Mucosa of descending colon (tissue), 3 donors: Measurements from ENCODE around the gene HBEGF. TPM values are rescaled to one million over a fixed set of nuclear protein-coding genes. Genes with fewer than 3 reads are reported as not detected.

ENCODE experiments used
- ATAC-seq: fragments of 200-7000 bp; cut with Tn5 transposase; one replicate; pipeline ENCODE4 v1.9.1; 2020; ENCODE audit warnings: mild to moderate bottlenecking, moderate library complexity
- DNase-seq, 3 donors: peaks; one replicate each; pipeline ENCODE4 v3.0.0-alpha.2; 2020
- H3K36me3 ChIP-seq: fragments of 200-600 bp; one replicate; pipeline ENCODE4 v1.8.0; 2021; ENCODE audit warnings: low read depth, mild to moderate bottlenecking
- H3K4me1 ChIP-seq: fragments of 200-600 bp; one replicate; pipeline ENCODE4 v1.8.0; 2021; ENCODE audit warnings: low read depth, mild to moderate bottlenecking
- H3K4me3 ChIP-seq: fragments of 200-600 bp; one replicate; pipeline ENCODE4 v1.8.0; 2021; ENCODE audit warnings: mild to moderate bottlenecking
- H3K9me3 ChIP-seq: fragments of 200-600 bp; one replicate; pipeline ENCODE4 v1.8.0; 2021; ENCODE audit warnings: mild to moderate bottlenecking
- intact Hi-C, 2 donors: fragments of 100-400 bp; cut with DNase I in 1 of 2; cut with micrococcal nuclease in 1 of 2; formaldehyde crosslinking; loops; one replicate each; pipeline versions ENCODE4 v1.11.0 to v1.11.1; 2022; cut with DNase I, micrococcal nuclease
- total RNA-seq, 3 donors: library from RNA; stranded (reverse); fragmentation: NEBNext Ultra II Directional in 2 of 3; extraction: Animal tissue kit (Norgen Biotek cat#: 25700) in 2 of 3; gene quantifications; one replicate each; pipeline versions ENCODE4 v1.2.1 to v1.2.4, GENCODE V29; 2021 to 2023
- TF ChIP-seq, protein P1 (sequence below): fragments of 200-600 bp; IDR thresholded peaks from one replicate; pipeline ENCODE4 v1.8.0; 2022; ENCODE audit warnings: antibody characterized with exemption, mild to moderate bottlenecking
- donor health status: DM: no; HTN: no; CAD: no; lungs with moderate emphysema.
- donor health status: DM: no; HTN: no; CAD: no.
- donor health status: DM: no; HTN: yes; CAD: no.

HBEGF gene
- total RNA-seq, 3 donors from 2014 or later: 8.8 to 15.7 (median 13.1) TPM

DNA sequence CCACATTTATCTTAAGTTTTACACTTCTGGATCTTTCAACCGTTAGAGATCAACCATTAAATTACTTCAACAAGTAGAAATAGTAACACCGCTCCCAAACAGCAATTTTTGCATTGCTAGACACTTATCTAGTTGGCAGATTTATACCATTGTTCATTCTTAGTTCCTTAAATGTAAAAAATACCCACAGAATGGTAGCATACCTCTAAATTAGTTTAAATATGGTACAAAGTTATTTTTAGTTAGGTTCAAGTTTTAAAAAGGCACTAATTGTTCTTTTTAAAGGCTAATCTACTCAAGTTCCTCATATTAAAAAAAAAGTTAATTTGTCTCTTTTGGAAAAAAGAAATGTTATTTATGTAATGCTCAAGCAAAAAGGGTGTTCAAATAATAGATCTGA, 51.6 kb downstream of the HBEGF start:
- H3K4me1 ChIP-seq: peaks cover 8% of the 10 kb centered on the region
- no peak overlapping the region for H3K4me3 ChIP-seq
- ATAC-seq: no peak
- intact Hi-C loops: no loop called here
- no peak for DNase-seq
- no peaks in the 10 kb centered on the region for H3K36me3 ChIP-seq
- TF ChIP-seq, protein P1, sequence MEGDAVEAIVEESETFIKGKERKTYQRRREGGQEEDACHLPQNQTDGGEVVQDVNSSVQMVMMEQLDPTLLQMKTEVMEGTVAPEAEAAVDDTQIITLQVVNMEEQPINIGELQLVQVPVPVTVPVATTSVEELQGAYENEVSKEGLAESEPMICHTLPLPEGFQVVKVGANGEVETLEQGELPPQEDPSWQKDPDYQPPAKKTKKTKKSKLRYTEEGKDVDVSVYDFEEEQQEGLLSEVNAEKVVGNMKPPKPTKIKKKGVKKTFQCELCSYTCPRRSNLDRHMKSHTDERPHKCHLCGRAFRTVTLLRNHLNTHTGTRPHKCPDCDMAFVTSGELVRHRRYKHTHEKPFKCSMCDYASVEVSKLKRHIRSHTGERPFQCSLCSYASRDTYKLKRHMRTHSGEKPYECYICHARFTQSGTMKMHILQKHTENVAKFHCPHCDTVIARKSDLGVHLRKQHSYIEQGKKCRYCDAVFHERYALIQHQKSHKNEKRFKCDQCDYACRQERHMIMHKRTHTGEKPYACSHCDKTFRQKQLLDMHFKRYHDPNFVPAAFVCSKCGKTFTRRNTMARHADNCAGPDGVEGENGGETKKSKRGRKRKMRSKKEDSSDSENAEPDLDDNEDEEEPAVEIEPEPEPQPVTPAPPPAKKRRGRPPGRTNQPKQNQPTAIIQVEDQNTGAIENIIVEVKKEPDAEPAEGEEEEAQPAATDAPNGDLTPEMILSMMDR: no peak
- no peaks in the 10 kb centered on the region for H3K9me3 ChIP-seq

DNA sequence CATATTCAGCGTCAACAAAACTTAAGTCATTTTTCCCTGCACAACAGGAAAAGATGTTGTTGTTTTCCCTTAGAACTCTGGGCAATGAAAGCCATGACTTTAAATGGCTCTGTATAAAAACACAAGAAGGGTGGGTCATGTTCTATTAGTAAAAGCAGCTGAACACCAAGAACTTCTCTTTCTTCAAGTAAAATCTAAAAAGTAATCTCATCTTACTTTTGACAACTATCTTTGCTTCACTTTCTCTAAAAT, 52.6 kb downstream of the HBEGF start:
- Histone ChIP-seq H3K36me3 (no peaks in the 10 kb centered on the region), H3K4me1 (peaks cover 8% of the 10 kb centered on the region), H3K9me3 (no peaks in the 10 kb centered on the region), H3K4me3 (no peak overlapping the region)
- ATAC-seq: no peak
- DNase-seq: no peak
- intact Hi-C loops: no loop called here
- TF ChIP-seq, protein P1: no peak

DNA sequence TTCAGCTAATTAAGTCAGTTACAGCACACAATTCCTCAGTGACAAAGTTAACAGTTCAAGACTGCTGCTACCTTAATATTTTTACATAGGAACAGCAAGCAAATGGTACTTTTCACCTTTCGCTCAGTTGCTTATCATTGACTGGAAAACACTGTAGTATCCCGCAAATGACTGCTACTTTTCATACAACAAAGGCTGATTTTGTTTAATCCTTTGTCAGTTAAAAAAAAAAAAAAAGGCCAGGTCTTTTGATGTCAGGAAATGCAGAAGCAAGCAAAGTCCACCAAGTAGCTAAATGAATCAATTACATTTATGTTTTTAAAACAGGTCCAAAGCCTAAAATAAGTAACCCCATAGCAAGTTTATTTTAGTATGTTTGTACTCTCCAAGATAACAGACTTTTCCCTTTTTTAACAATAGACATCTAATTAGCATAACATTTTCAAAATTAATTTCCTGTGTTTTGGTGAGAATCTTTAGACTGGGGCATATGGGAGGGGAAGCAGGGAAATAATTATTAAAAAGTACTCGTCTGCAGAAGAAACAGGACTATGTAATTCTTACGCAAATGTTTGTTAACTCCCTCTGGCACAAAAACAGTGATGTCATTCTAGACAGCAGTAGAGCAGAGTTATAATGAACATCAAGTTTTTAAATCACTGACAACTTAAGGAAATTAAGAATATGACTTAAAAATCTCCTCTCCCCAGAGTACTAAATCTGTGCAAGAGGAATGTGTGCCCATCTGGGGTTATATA, 53.1 kb downstream of the HBEGF start:
- Histone ChIP-seq H3K4me1 (peaks cover 8% of the 10 kb centered on the region), H3K36me3 (no peaks in the 10 kb centered on the region), H3K9me3 (no peaks in the 10 kb centered on the region), H3K4me3 (no peak overlapping the region)
- intact Hi-C loops: no loop called here
- TF ChIP-seq, protein P1: no peak
- DNase-seq (no peak), ATAC-seq (no peak)

DNA sequence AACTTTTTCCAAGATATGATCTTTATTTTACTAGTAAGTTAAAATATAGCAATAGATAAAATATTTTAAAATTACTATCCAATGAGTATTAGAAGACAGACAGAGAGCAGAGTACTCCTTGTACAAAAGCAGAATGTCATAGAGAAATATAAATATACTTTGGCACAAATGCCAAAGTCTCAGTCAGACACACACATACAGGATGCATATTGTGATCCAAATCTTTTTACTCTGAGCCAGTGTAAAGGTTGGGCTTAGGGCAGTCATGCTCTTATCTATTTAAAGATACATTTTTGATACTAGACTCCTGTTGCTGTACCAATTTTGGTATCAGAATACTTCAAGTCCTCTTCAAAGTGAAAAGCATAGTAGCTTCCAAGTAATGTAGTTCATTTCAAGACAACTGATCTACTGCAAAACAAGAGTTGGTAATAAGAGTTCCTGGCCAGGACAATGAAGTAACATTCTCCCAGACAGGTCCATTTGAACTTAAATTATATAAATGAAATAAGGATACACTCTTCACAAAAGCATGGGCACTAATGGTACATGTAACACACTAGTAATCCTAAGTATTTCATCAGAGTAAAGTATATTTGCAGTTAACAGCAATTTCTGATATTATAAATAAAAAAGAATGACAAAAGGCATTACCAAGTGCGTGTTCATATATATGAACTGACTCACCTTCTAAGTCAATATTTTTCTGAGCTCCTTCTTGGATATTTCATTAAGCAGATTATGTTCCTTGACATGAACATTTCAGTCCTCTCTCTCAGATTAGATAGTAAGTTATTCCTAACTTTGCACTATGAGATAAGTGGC, 54.0 kb downstream of the HBEGF start:
- no peak overlapping the region for H3K4me3 ChIP-seq
- intact Hi-C loops: no loop called here
- ATAC-seq (no peak), DNase-seq (no peak)
- peaks cover 8% of the 10 kb centered on the region for H3K4me1 ChIP-seq
- no peaks in the 10 kb centered on the region for H3K9me3 ChIP-seq
- TF ChIP-seq, protein P1: no peak
- no peaks in the 10 kb centered on the region for H3K36me3 ChIP-seq

DNA sequence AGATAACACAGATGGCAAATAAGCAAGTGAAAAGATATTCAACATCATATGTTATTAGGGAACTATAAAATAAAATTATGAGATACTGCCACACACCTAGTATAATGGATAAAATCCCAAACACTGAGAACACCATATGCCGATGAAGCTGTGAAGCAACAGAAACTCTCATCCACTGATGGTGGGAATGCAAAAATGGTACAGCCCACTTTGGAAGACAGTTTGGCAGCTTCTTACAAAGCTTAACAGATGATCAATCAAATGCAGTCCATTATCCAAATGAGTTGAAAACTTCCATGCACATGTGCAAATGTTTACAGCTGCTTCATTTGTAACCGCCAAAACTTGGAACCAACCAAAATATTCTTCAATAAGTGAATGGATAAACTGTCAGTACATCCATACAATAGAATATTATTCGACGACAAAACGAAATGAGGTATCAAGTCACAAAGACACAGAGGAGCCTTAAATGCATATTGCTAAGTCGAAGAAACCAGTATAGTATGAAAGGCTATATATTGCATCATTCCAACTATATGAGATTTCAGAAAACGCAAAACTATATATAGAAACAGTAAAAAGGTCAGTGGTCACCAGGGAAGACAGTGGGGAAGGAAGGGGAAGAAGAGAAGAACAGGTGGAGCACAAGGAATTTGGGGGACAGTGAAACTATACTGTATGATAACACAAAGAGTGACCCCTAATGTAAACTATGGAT, 58.4 kb downstream of the HBEGF start:
- no peak overlapping the region for H3K4me3 ChIP-seq
- intact Hi-C loops: no loop called here
- no peaks in the 10 kb centered on the region for H3K36me3 ChIP-seq
- no peaks in the 10 kb centered on the region for H3K9me3 ChIP-seq
- H3K4me1 ChIP-seq: peaks cover 4% of the 10 kb centered on the region
- no peak for DNase-seq
- no peak for ATAC-seq
- TF ChIP-seq, protein P1: no peak
